ENCODE data around the gene KATNB1. TPM values are rescaled to one million over a fixed set of nuclear protein-coding genes. Genes with fewer than 3 reads are reported as not detected.
"Not testable (repeated sequence)": the region's sequence is repeated elsewhere in the genome, so short reads cannot be mapped to it uniquely, and the experiment has no call there.

KATNB1 gene
- polyA plus RNA-seq, 4 donors: 17.5 to 24.4 (median 20.7) TPM

DNA sequence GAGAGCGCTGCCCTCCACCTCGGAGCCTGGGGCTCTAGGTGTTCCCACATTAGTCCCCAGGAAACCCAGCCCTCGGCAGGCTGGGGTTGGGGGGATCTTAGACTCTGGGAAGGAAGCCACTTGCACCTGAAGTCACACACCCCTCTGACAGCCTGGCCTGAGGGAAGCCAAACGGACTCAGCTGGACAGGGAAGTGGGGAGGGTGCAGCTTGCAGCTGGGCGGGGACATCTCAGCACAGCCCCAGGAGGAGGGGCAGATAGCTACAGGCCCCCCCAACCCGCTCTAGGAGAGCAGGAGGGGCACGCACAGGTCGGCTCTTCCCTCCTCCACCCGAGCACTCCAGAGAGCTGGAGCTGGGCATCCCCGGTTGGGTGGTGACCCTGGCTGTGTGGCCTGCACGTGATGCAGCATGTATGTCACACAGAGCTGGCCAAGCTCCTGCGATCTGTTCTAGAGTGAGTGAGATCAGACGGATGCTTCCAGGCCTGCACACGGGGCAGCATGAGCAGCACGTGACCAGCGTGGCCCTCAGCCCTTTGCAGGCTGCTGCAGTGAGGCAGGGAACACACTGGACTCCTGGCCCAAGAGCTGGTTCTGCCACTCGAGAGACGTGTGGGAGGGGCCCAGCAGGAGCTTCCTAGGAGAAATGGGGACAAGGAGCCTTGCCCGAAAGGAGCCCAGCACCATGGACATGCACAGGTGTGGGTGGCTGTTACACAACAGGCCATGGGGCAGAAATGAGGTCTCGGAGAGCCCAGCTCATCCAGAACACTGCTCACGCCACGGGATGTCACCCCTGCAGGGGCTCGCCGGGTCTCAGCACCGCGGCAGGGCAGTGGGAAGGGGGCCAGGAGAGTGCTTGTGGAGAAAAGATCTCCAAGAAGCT, 51.3 kb downstream of the KATNB1 start:
- DNase-seq (ENCODE audit: low read depth in 4 of 4, low spot score in 3 of 4): no peak

DNA sequence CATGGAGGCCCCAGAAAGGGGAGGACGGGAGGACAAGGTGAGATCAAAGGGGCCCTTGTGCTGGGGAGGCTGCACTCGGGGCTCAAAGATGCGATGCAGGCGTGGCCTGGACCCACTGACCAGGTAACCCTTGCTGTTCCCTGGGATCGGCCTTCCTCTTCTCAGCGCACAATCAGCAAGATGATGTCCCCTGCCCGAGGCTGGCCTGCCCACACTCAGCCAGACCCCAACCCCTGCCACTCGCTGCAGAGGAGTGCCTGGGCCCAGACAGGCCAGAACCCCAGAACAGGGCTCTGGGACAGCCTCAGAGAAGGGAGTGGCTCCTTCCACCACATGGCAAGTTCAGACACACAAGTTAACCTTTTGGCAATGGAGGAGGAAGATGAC, 51.9 kb downstream of the KATNB1 start:
- DNase-seq (ENCODE audit: low read depth in 4 of 4, low spot score in 3 of 4): no peak

DNA sequence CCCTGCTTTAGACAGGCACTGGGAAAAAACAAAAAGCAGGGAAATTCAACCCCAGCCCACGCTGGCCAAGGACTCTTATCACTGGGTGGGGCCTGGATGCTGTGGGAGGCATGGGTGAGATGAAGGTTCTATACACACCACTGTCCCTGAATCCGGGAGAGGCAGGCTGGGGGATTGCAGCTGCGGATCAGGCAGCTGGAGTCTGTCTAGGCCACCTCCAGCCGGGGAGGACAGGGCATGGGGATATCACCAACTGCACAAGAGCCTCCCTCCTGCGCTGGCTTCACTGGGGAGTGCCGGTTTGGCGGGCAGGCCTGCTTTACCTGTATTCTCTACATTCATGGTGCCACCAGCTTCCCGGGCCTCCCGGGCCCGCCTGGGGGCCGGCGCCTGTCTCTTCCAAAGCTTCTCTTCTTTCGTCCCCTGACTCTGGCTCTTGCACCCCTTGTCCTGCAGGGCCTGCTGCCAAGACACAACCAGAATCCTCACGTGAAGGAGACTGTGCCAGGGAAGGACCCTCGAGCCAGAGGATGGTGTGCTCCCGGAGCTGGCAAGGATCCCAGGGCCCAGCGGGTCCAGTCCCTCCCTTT, 52.8 kb downstream of the KATNB1 start:
- DNase-seq (ENCODE audit: low read depth in 4 of 4, low spot score in 3 of 4): no peak

DNA sequence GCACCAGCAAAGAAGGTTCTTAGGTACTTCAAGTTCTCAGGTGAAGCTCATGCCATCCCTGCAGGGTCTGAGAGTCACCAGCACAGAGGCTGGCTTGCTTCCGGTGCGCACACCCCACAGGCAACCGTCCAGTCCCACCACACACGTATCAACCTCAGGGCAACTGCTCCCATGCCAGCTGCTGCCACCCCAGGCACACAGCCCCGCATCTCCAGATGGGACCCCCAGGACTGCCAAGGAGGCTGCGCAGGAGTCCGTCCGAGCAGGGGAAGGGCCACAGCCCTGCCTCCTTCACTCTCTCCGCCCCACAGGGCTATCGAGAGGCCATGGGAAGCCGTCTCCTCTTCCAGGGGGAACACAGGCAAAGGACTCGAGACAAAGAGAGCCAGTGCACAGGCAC, 53.4 kb downstream of the KATNB1 start:
- DNase-seq (ENCODE audit: low read depth in 4 of 4, low spot score in 3 of 4): no peak

DNA sequence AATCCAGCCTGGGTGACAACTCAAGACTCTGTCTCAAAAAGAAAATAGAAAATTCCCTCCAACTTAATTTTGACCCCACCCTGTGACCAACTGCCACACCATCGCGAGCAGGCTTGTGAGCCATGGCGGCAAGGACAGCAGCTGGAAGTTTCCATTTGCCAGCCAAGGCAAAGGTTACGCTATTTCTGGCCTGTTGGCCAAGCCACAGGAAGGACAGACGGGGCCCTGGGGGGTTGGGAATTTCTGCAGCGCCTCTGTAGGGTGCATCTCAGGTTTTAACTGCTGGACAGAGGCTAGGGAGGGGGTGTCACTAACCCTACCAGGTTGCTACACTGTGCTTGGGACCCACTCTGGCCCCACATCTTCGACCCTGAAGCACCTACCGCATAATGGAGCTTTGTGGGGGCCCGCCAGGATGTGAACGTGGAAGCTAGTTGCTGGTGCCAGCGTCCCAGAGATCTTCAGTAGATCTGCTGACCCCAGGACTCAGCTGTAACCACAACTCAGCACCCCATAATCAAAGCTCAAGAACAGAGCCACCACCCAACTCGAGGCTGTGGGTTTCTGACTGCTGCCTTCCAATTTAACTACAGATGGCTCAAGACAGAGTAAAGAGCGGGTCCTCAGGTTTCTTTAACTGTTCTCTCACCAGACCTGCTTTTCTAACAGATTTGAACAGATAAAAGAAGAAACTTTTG, 55.8 kb downstream of the KATNB1 start:
- no peak for DNase-seq (ENCODE audit: low read depth in 4 of 4, low spot score in 3 of 4)

DNA sequence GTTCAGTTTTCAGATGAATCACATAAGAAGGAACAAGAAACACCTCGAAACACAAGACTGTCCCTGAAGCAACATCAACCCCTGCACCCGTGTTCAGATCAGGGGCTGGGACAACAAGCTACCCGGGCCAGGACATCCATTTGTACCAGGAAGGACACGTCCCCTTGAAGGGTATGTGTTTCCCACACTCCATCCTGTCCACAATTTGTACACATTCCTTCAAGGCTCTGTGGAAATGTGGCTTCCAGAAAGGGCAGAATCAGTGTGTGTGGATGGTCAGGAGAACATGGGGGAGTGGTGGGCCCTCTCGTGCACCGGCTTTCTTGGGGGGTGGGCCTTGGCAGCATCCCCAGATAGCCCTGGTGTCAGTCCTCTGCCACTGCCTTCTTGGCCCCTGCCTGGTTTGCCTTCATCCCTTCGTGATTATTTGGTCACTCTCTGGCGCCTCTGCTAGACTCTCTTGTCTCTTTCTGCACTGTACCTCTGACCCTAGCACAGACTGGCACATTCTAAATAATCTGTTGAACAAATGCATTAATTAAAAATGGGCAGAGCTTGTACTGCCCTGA, 56.4 kb downstream of the KATNB1 start:
- DNase-seq (ENCODE audit: low read depth in 4 of 4, low spot score in 3 of 4): no peak

DNA sequence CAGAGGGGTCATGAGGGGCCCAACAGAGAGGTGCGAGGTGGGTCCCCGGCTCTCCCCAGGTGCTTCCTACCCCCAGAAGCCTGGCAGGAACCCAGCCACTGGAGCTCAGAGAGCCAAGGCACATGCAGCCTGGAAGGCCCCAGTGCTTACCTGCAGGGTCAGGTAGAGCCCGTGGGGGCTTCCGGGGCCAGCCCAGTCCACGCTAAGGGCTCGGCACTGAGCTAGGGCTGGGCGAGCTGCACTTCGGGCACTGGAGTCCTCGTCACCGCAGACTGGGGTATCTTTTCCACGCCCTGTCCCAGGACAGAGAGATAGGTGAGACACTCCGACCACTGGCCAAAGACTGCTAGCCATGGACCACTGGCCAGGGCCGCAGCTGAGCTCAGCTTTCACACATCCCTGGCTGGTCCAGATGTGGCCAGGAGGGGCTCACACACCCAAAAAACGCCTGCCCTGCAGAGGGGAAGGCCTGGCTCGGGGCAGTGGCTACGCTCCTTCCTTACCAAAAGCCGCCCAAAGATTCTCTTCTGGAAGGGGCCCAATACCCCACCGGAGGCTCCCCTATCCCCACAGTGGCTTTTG, 59.4 kb downstream of the KATNB1 start:
- DNase-seq (ENCODE audit: low read depth in 4 of 4, low spot score in 3 of 4): no peak

DNA sequence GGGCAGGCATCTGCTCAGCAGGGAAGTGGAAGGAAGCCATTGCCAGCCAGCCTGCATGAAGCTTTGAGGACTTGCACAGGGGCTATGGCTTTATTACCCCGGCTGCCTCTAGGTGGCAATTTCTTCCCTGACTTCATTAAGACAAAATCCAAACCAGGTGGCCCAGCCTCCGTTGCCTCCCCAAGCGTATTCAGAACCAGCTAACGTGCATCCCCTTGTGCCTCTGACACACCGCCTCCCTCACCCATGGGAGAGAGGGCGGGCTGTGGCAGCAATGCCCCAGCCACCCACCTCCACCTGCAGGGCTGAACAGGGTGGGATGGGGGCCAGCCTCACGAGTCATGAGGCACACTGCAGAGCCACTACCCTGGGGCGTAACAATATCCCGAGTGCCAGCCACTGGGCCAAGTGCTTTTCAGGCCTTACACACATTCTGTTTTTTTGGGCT, 59.9 kb downstream of the KATNB1 start:
- no peak for DNase-seq (ENCODE audit: low read depth in 4 of 4, low spot score in 3 of 4)

DNA sequence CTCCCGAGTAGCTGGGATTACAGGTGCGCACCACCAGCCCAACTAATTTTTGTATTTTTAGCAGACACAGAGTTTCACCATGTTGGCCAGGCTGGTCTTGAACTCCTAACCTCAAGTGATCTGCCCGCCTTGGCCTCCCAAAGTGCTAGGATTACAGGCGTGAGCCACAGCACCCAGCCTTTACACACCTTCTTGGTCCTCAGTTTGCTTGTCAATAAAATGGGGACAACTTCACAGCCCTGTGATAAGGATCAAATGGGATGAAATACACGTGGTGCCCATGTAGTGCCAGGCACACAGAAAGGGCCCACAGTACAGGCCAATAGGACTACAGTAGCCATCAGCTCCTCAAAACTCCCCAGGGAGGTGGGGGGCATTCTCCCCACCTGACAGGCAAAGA, 60.4 kb downstream of the KATNB1 start:
- DNase-seq (ENCODE audit: low read depth in 4 of 4, low spot score in 3 of 4): not testable (repeated sequence)

DNA sequence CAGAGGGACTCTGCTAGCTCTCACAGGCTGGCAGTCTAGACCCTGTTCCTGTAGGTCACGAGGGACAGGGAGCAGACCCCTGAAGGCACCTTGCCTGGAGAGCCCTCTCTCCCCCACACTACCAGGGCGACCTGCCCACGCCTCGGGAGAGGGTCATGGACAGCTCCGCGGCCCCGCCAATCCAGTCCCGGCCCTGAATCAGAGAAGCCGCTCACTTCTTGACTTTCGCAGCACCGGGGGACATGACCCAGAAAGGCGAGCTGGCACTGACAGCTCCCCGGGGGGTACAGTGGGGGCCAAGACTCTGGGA, 61.6 kb downstream of the KATNB1 start:
- no peak for DNase-seq (ENCODE audit: low read depth in 4 of 4, low spot score in 3 of 4)

DNA sequence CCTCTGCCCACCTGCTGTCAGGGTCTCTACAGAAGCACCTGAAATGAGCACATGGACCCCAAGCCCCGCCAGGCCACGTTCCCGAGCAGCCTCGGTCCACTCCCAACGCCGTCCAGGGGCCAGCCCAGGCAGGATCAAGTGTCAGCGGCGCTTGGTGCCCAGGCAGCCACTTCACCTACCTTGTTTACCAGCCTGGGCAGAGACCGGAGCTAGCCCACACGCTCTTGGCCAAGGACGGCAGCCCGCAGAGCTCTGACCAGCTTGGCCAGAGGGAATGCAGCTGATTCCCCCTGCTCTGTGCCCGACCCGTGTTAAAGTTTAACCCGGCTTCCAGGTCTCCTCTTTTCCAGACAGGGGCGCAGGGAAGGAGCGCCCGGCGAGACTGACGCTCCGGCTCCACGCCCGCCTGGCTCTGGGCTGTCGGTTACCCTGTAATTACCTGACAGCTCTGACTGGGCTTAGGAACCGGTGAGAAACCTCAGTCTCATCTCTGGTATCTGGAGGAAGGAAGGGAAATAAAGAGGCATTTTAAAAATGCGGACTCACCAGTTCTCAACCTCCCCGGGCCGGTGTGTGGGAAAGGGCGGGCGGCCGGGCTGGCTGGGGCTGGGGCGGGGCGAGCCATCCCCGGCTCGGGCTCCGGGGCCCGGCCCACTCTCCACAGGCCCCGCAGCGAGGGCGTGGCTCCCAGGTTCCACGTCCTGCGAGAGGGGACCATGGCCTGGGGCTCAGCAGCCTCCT, 62.1 kb downstream of the KATNB1 start:
- DNase-seq (ENCODE audit: low read depth in 4 of 4, low spot score in 3 of 4): no peak

DNA sequence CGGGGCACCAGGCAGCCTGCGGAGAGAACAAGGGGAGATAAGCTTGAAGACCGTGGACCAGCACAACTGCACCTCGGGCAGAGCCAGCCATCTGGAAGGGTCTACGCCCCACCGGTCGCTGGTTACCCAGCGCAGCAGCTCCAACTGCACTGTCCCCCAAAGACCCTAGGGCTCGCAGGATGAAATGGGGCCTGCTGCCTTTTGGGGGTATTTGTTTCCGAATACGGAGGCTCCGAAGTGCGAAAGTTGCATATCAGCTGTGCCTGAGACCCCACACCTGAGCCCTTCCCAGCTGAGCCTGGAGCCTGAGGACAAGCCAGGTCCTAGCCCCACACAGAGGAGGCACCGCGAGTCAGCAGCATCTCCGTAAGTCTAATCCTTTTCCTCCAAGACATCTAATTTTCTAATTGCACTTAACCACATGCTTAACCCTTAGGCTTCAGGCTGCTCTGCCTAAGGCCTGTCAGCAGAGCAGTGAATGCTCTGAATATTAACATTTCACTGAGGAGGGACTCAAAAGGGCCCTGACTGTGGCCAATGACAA, 62.8 kb downstream of the KATNB1 start:
- no peak for DNase-seq (ENCODE audit: low read depth in 4 of 4, low spot score in 3 of 4)

DNA sequence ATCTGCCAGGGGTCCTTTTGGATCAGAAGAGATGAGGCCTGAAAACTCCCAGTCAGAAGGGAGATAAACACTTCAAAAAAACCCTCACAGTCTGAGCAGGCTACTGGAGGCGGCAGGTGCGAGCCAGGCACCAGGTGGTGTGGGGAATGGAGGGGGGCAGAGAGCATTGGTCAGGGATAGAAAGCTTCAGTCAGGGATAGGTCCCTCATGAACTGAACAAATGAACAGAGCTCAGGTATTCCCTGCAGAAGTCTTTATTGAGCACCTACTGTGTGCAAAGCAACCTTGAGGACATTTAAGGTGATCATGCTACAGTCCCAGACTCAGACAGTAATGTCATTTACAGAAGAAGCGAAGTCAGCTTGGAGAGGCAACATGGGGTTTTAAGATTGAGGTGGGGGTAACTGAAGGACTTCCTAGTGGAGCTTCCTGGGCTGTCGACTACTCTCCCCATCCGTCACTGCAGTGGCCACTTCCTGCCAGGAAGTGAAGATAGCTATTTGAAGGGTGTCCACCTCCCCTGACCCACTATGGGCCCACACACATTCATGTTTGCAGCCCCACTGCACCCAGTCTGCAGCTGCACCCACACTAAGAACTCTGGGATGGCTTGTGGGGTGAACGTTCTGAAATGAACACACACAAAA, 63.5 kb downstream of the KATNB1 start:
- DNase-seq (ENCODE audit: low read depth in 4 of 4, low spot score in 3 of 4): no peak

DNA sequence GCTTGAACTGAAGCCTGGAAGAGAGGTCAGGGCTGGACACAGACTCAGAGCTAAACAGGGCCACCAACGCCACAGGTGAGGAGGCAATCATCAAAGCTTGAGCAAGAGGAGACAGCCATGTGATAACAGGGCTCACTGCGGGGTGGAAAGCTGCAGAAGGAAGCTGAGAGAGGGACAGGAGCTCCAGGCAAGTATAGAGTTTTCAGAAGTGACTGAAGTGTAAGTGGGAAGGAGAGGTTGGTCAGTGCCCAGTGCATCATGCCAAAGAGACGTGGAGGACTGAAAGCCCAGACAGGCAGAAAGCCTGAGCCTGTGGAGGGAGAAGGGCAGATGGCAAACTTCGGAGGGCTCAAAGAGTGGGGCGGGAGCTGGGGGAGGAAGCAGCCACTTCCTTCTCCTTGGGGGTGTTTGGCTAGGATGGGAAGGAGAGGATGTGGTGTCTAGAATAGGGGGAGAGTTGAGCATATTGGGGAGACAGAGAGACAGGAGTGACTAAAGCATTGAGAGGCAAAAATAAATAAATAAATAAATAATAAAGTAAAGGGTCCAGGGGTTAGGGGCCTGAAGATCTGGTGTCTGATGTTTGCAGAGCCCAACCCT, 64.1 kb downstream of the KATNB1 start:
- no peak for DNase-seq (ENCODE audit: low read depth in 4 of 4, low spot score in 3 of 4)

DNA sequence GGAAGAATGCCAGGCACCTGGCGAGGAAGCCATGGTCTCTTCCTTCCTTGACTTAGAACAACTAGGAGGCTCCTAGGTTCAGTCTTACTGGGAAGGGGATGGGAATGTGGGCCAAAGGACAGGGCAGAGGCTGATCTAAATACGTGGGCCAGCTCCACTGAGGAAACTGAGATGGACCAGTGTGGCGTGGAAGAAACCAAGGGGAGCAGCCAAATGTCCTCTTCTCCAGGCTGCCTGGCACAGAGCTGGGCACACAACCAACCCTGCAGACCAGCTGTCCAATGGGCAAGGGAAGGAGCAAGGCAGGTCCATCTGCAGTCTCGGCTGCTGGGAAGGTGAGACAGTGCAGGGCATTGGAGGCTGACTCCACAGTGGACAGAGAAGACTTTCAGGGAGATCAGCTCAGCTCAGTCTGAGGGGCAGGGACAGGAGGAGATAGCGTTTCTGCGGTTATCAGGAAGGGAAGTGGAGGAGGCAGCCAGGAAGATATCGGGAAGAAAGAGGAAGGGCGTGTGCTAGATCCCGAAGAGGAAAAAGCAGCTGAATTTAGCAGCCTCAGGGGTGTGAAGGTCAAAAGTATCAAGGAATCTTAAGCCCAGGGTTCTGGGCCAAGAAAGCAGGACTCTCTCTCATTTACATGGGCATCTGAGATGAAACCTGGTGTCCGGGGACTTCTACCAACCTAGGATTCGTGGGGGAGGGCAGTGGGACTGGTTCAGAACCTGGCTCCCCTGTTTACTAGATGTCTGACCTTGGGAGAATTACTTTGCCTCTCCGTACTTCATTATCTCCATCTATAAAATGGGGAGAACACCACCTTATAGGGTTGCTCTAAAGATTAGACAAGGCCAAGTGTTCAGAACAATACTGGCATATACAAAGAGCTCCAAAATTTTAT, 64.9 kb downstream of the KATNB1 start:
- no peak for DNase-seq (ENCODE audit: low read depth in 4 of 4, low spot score in 3 of 4)

DNA sequence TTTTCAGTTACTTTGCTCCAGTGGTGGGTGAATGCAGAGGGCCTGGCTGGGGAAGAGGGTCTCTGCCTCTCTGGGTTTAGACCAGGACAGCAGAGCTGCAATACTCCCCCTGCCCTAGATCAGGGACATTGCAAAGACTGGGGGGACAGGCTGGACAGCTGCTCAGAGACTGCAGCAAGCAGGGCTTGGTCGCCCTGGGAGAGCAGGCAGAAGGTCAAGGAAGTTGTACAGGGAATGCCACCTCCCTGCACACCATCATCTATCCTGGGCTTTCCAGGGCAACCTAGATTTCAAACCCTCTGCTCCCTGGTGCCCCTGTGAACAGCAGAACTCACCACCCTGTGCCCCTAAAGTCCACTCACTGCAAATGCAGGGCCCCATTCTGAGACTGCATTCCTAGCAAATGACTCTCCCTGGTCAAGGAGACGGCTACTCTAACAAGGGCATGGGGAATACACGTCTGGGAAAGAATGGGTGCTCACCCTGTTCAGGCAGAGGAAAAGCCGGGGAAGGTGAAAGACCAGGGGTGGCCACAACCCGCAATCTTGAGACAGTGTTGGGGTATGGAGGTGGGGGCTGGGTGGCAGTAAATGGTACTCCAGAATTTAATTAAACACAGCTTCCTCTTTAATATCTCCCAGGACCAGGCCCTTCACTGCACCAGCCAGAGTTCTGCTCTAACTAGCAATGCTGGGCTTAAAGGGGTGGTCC, 65.7 kb downstream of the KATNB1 start:
- no peak for DNase-seq (ENCODE audit: low read depth in 4 of 4, low spot score in 3 of 4)

DNA sequence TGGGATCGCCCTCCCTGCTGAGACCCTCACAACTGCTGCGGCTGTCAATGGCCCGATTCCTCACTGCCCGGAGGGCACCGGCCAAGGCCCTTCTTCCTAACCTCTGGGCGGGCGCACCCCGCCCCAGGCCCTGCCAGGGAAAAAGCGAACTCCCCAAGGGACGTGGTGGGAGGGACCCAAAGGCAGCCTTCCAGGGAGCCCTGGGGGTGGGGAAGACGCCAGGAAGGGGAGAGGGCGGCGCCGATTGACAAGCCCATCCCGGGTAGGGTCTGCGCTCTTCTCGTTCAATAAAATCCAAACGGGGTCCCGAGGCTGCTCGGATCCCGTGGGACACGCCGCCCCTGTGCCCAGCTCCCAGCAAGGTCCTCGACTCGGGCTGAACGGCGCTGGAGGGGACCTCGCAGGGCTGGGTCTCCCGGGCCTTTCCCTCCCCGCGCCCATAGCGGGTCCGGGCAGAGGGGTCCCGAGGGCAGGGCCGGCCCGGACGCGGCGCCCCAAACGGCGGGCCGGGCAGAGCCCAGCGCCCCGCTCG, 66.3 kb downstream of the KATNB1 start:
- DNase-seq (ENCODE audit: low read depth in 4 of 4, low spot score in 3 of 4): no peak

Data from right renal pelvis (tissue), 4 donors.